Thyroid gland (tissue), 4 donors: ENCODE data around the gene KMT5C. TPM values are rescaled to one million over a fixed set of nuclear protein-coding genes. Genes with fewer than 3 reads are reported as not detected.

Experiments used
- DNase-seq, 2 donors: peaks; one replicate each; pipeline ENCODE4 v3.0.0-alpha.2; 2019
- H3K27ac ChIP-seq, 3 donors: fragments of 200-600 bp; sonication (generic); 1 replicate in 2 of 3; 2 replicates in 1 of 3; pipeline ENCODE4 v1.5.1; 2016 to 2019; ENCODE audit warnings: mild to moderate bottlenecking in 1 of 3, moderate library complexity in 1 of 3
- H3K27me3 ChIP-seq: fragments of 200-600 bp; sonication (generic); one replicate; pipeline ENCODE4 v1.5.1; 2019
- H3K36me3 ChIP-seq, 2 donors: fragments of 200-600 bp; sonication (generic); one replicate each; pipeline ENCODE4 v1.5.1; 2016 to 2019
- H3K4me1 ChIP-seq, 2 donors: fragments of 200-600 bp; sonication (generic); one replicate each; pipeline ENCODE4 v1.5.1; 2017 to 2019
- H3K4me3 ChIP-seq, 3 donors: fragments of 200-600 bp; sonication (generic); replicated peaks in 1 of 3; 1 replicate in 2 of 3; 2 replicates in 1 of 3; pipeline ENCODE4 v1.5.1; 2016; ENCODE audit warnings: mild to moderate bottlenecking in 1 of 3
- H3K9me3 ChIP-seq: fragments of 200-600 bp; sonication (generic); one replicate; pipeline ENCODE4 v1.5.1; 2017
- POLR2A ChIP-seq, 2 donors: fragments of 450-650 bp; IDR thresholded peaks; one replicate each; pipeline ENCODE4 v1.6.1; 2017; ENCODE audit warnings: antibody characterized with exemption in 2 of 2, mild to moderate bottlenecking in 2 of 2, moderate library complexity in 1 of 2
- WGBS, 2 donors: methylation state at CpG; one replicate each; pipeline ENCODE4 v1.1.5; 2017; 5-methylcytosine and 5-hydroxymethylcytosine counted together
- intact Hi-C: fragments of 100-400 bp; cut with DNase I; formaldehyde crosslinking; loops from one replicate; pipeline ENCODE4 v1.15.1; 2023
- total RNA-seq, 4 donors: library from RNA; depleted of rRNA; stranded (reverse); fragments of >200 nt; gene quantifications; one replicate each; pipeline ENCODE4 v1.2.3, GENCODE V29; 2016
- TF ChIP-seq, protein P1 (sequence below), 6 experiments: fragments of 200-600 bp in 3 of 6; fragments of 450-650 bp in 3 of 6; sonication (generic) in 3 of 6; IDR thresholded peaks; one replicate each; pipeline ENCODE4 v1.5.1; 2016 to 2019; ENCODE audit warnings: antibody characterized with exemption in 6 of 6, mild to moderate bottlenecking in 2 of 6, inconsistent platforms in 1 of 6, moderate library complexity in 1 of 6

Gene KMT5C
- total RNA-seq, 4 donors from 2014 or later = 7.5 to 22.0 (median 15.4) TPM

GRCh38 chr19:55386493-55386971 is 46.9 kb downstream of the KMT5C start:
- no peaks in the 10 kb centered on the region for H3K27me3 ChIP-seq
- H3K4me3 ChIP-seq = peak overlapping the region in 2 of 3 donors; percentile 62 to 89
- intact Hi-C loops = loop anchor here (10.0 kb wide), 1 partner anchor 268 kb away; the partner anchor contains the start of gene U2AF2
- 5 to 7% methylated on average over 15 to 26 of the region's 33 CpGs for WGBS, 2 donors
- TF ChIP-seq, protein P1, sequence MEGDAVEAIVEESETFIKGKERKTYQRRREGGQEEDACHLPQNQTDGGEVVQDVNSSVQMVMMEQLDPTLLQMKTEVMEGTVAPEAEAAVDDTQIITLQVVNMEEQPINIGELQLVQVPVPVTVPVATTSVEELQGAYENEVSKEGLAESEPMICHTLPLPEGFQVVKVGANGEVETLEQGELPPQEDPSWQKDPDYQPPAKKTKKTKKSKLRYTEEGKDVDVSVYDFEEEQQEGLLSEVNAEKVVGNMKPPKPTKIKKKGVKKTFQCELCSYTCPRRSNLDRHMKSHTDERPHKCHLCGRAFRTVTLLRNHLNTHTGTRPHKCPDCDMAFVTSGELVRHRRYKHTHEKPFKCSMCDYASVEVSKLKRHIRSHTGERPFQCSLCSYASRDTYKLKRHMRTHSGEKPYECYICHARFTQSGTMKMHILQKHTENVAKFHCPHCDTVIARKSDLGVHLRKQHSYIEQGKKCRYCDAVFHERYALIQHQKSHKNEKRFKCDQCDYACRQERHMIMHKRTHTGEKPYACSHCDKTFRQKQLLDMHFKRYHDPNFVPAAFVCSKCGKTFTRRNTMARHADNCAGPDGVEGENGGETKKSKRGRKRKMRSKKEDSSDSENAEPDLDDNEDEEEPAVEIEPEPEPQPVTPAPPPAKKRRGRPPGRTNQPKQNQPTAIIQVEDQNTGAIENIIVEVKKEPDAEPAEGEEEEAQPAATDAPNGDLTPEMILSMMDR (IDR thresholded peaks at IDR 0.05) = no peak
- no peak for TF ChIP-seq POLR2A (IDR thresholded peaks at IDR 0.05)
- no peaks in the 10 kb centered on the region for H3K9me3 ChIP-seq
- H3K4me1 ChIP-seq = peaks cover 35 to 50% of the 10 kb centered on the region in 2 donors
- peaks cover 18 to 23% of the 10 kb centered on the region in 2 donors for H3K36me3 ChIP-seq
- H3K27ac ChIP-seq = peak overlapping the region in 2 of 3 donors; percentile 98
- peak in 1 of 2 donors; percentile 8 for DNase-seq

DNA sequence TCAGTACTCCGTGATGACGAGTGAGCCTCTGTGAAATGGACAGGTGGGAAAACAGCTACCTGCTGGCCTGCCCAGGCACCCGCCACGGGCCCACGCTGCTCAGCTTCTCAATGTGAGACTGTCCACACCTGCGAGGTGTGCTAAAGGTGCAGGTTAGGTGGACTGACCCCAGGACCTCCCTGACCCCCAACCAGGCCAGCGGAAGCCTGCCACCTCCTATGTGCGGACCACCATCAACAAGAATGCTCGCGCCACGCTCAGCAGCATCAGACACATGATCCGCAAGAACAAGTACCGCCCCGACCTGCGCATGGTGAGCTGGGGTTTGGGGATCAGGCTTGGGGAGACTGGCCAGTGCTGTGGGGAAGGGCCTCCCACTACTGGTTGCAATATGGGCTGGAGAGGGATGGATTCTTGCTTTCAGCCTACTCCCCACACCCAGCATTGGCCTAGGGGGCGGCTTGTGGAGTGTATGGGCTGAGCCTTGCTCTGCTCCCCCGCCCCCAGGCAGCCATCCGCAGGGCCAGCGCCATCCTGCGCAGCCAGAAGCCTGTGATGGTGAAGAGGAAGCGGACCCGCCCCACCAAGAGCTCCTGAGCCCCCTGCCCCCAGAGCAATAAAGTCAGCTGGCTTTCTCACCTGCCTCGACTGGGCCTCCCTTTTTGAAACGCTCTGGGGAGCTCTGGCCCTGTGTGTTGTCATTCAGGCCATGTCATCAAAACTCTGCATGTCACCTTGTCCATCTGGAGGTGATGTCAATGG is 48.2 kb downstream of the KMT5C start:
- no peak for DNase-seq
- intact Hi-C loops = loop anchor here (10.0 kb wide), 1 partner anchor 267 kb away; the partner anchor contains the start of gene U2AF2
- Histone ChIP-seq H3K27me3 (no peaks in the 10 kb centered on the region), H3K4me1 (peaks cover 33 to 48% of the 10 kb centered on the region in 2 donors), H3K36me3 (peaks cover 18 to 23% of the 10 kb centered on the region in 2 donors), H3K27ac (no peak overlapping the region), H3K4me3 (no peak overlapping the region), H3K9me3 (no peaks in the 10 kb centered on the region)
- TF ChIP-seq, protein P1 (IDR thresholded peaks at IDR 0.05) = no peak
- TF ChIP-seq POLR2A (IDR thresholded peaks at IDR 0.05) = no peak
- WGBS, 2 donors = 82 to 97% methylated on average over 12 to 18 of the region's 24 CpGs

DNA sequence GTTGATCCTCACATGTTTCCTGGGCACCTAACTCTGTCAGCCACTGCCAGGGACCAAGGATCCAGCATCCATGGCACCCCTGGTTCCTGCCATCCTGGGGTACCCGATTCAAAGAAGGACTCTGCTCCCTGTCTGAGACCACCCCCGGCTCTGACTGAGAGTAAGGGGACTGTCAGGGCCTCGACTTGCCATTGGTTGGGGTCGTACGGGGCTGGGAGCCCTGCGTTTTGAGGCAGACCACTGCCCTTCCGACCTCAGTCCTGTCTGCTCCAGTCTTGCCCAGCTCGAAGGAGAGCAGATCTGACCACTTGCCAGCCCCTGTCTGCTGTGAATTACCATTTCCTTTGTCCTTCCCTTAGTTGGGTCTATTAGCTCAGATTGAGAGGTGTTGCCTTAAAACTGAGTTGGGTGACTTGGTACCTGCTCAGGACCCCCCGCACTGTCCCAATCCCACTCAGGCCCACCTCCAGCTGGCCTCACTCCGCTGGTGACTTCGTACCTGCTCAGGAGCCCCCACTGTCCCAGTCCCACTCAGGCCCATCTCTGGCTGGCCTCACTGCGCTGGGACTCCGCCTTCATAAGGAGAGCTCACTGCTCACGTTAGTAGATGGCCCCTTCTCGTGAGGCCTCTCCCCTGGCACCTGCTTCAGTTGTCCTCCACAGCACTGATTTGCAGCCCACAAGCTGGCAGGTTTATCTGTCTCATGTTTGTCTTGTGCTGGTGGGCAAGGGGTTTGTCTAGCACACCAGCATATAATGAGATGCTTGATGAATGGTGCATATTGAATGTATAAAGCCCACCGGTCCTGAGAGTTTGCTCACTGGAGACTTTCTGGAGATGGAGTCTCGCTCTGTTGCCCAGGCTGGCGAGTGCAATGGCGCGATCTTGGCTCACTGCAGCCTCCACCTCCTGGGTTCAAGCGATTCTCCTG is 50.0 kb downstream of the KMT5C start:
- 85 to 87% methylated on average over 17 to 19 of the region's 21 CpGs for WGBS, 2 donors
- Histone ChIP-seq H3K36me3 (peaks cover 18 to 23% of the 10 kb centered on the region in 2 donors), H3K9me3 (no peaks in the 10 kb centered on the region), H3K4me1 (peaks cover 23 to 37% of the 10 kb centered on the region in 2 donors), H3K27ac (no peak overlapping the region), H3K27me3 (no peaks in the 10 kb centered on the region), H3K4me3 (no peak overlapping the region)
- TF ChIP-seq POLR2A (IDR thresholded peaks at IDR 0.05) = no peak
- TF ChIP-seq, protein P1 (IDR thresholded peaks at IDR 0.05) = no peak
- no peak for DNase-seq
- intact Hi-C loops = loop anchor here (10.0 kb wide), 1 partner anchor 265 kb away; the partner anchor contains the start of gene U2AF2

GRCh38 chr19:55390461-55390880 is 50.8 kb downstream of the KMT5C start:
- TF ChIP-seq POLR2A (IDR thresholded peaks at IDR 0.05) = no peak
- TF ChIP-seq, protein P1 (IDR thresholded peaks at IDR 0.05) = no peak
- peaks cover 18 to 32% of the 10 kb centered on the region in 2 donors for H3K4me1 ChIP-seq
- H3K4me3 ChIP-seq = no peak overlapping the region
- intact Hi-C loops = no loop called here
- H3K27ac ChIP-seq = no peak overlapping the region
- H3K36me3 ChIP-seq = peaks cover 18 to 23% of the 10 kb centered on the region in 2 donors
- no peak for DNase-seq
- no peaks in the 10 kb centered on the region for H3K27me3 ChIP-seq
- WGBS, 2 donors = 87 to 90% methylated on average over 3 to 7 of the region's 7 CpGs
- H3K9me3 ChIP-seq = no peaks in the 10 kb centered on the region
